ENCODE data around the gene PYHIN1. TPM values are rescaled to one million over a fixed set of nuclear protein-coding genes. Genes with fewer than 3 reads are reported as not detected.

Gene PYHIN1
- total RNA-seq, 4 donors from 2014 or later: 0.16 TPM; not detected in 3

DNA sequence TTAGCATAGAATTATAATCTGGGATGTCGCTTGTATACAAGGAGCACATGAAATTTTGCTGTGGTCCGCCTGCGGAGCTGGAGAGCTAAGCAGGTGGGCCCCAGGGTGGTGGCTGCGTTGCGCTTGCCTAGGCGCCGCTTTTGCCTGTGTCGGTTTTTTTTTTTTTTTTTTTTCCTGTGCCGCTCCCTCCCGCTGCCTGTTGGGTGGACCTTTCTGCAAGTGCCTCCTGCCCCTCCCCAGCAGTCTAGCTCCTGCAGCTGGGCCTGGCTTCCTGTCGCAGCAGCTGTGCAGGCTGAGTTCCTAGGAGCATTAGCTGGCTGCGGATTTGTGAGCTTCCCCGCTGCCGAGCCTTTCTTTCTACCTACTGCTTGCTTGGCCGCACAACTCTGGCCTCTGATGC, 20.6 kb downstream of the PYHIN1 start:
- Histone ChIP-seq H3K9me3 (no peaks in the 10 kb centered on the region), H3K4me1 (no peaks in the 10 kb centered on the region), H3K27ac (no peak overlapping the region), H3K27me3 (no peaks in the 10 kb centered on the region), H3K36me3 (no peaks in the 10 kb centered on the region), H3K4me3 (no peak overlapping the region)
- no peak for ATAC-seq
- TF ChIP-seq CTCF (IDR thresholded peaks at IDR 0.05 in 4 of 5, conservative IDR thresholded peaks at IDR 0.05 in 1 of 5): no peak
- TF ChIP-seq POLR2A (IDR thresholded peaks at IDR 0.05): no peak
- no peak for DNase-seq
- in situ Hi-C loops (cut with MboI; ENCODE audit: low sequenced_read_pairs in 4 of 4) (no loop called here), intact Hi-C loops (cut with DNase I; ENCODE audit: low total_unique reads) (no loop called here)

DNA sequence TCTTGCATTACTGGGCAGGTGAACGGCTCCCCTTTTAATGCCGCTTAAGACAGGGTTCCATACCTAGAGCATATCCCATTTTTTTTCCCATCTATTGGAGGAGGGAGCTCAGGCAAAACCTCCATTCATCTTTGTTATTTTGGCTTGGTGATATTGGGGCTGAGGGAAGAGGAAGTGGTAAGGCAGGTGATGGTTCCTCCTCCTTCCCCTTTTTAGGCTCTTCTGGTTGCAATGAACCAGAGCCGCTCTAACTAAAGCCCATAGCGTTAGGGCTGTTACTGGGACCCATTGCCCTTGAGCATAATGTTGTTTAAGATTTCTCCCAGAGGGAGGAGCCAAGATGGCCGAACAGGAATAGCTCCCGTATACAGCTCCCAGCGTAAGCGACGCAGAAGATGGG, 21.1 kb downstream of the PYHIN1 start:
- in situ Hi-C loops (cut with MboI; ENCODE audit: low sequenced_read_pairs in 4 of 4): no loop called here
- intact Hi-C loops (cut with DNase I; ENCODE audit: low total_unique reads): no loop called here
- no peak overlapping the region for H3K27ac ChIP-seq
- no peaks in the 10 kb centered on the region for H3K36me3 ChIP-seq
- no peaks in the 10 kb centered on the region for H3K27me3 ChIP-seq
- DNase-seq (no peak), ATAC-seq (no peak)
- no peaks in the 10 kb centered on the region for H3K4me1 ChIP-seq
- H3K9me3 ChIP-seq: no peaks in the 10 kb centered on the region
- no peak for TF ChIP-seq POLR2A (IDR thresholded peaks at IDR 0.05)
- TF ChIP-seq CTCF (IDR thresholded peaks at IDR 0.05 in 4 of 5, conservative IDR thresholded peaks at IDR 0.05 in 1 of 5): no peak
- no peak overlapping the region for H3K4me3 ChIP-seq

DNA sequence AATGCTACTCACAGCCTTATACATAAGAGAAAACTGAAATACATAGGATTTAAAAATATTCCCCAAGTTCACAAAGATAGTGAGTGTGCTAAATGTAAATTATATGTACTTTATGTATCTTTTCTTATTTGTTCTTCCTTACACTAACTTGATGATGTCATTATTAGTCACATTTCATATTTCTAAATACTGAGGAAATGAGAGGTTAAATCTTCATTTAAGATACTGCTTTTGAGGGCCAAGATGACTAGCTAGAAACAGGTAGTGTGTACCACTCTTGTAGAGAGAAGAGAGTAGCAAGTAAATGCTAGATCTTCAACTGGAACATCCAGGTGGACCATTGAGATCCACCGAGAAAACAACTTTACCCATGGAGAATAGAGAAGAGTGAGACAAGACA, 29.8 kb downstream of the PYHIN1 start:
- Histone ChIP-seq H3K27me3 (no peaks in the 10 kb centered on the region), H3K36me3 (no peaks in the 10 kb centered on the region), H3K27ac (no peak overlapping the region), H3K4me3 (no peak overlapping the region), H3K9me3 (no peaks in the 10 kb centered on the region), H3K4me1 (no peaks in the 10 kb centered on the region)
- in situ Hi-C loops (cut with MboI; ENCODE audit: low sequenced_read_pairs in 4 of 4): no loop called here
- intact Hi-C loops (cut with DNase I; ENCODE audit: low total_unique reads): no loop called here
- TF ChIP-seq POLR2A (IDR thresholded peaks at IDR 0.05) (no peak), CTCF (IDR thresholded peaks at IDR 0.05 in 4 of 5, conservative IDR thresholded peaks at IDR 0.05 in 1 of 5) (no peak)
- ATAC-seq (no peak), DNase-seq (no peak)

- Histone ChIP-seq H3K9me3 (no peaks in the 10 kb centered on the region), H3K4me1 (no peaks in the 10 kb centered on the region), H3K4me3 (no peak overlapping the region), H3K27ac (no peak overlapping the region), H3K27me3 (no peaks in the 10 kb centered on the region), H3K36me3 (no peaks in the 10 kb centered on the region)
- no peak for TF ChIP-seq CTCF (IDR thresholded peaks at IDR 0.05 in 4 of 5, conservative IDR thresholded peaks at IDR 0.05 in 1 of 5)
- no peak for TF ChIP-seq POLR2A (IDR thresholded peaks at IDR 0.05)
- intact Hi-C loops (cut with DNase I; ENCODE audit: low total_unique reads) (no loop called here), in situ Hi-C loops (cut with MboI; ENCODE audit: low sequenced_read_pairs in 4 of 4) (no loop called here)
- no peak for DNase-seq
- no peak for ATAC-seq
These were observed 31.6 kb downstream of the PYHIN1 start for GRCh38 chr1:158962983-158963382.

- Histone ChIP-seq H3K4me3 (no peak overlapping the region), H3K4me1 (no peaks in the 10 kb centered on the region), H3K9me3 (no peaks in the 10 kb centered on the region), H3K27ac (no peak overlapping the region), H3K36me3 (no peaks in the 10 kb centered on the region), H3K27me3 (no peaks in the 10 kb centered on the region)
- in situ Hi-C loops (cut with MboI; ENCODE audit: low sequenced_read_pairs in 4 of 4) (no loop called here), intact Hi-C loops (cut with DNase I; ENCODE audit: low total_unique reads) (no loop called here)
- TF ChIP-seq POLR2A (IDR thresholded peaks at IDR 0.05): no peak
- no peak for TF ChIP-seq CTCF (IDR thresholded peaks at IDR 0.05 in 4 of 5, conservative IDR thresholded peaks at IDR 0.05 in 1 of 5)
- no peak for ATAC-seq
- DNase-seq: no peak
These were observed 37.8 kb downstream of the PYHIN1 start for GRCh38 chr1:158969166-158969565.

Measured in gastrocnemius medialis (tissue), 4 donors.